Endothelial cell of umbilical vein (primary cell): ENCODE measurements around the gene GABRR2. TPM values are rescaled to one million over a fixed set of nuclear protein-coding genes. Genes with fewer than 3 reads are reported as not detected.

Experiments used
- BruUV-seq: library from RNA; stranded (reverse); fragments of 400-500 nt; replicated peaks from 2 replicates; lab custom pipeline; 2021; lab: Mats Ljungman, UMichigan
- CTCF ChIA-PET: fragments of 300-600, 350-600 bp; sonication (Branson Sonifier 250); formaldehyde crosslinking; loops from one replicate; lab custom pipeline; 2021; ENCODE audit warnings: antibody characterized with exemption, inconsistent platforms; lab: Charles Lee
- POLR2A ChIA-PET: fragments of 300-600, 350-600 bp; sonication (Branson Sonifier 250); formaldehyde crosslinking; loops from one replicate; lab custom pipeline; 2021; ENCODE audit warnings: antibody characterized with exemption, inconsistent platforms; lab: Charles Lee
- DNase-seq: peaks from one replicate; pipeline ENCODE4 v3.0.0-alpha.2; 2011; ENCODE audit warnings: low read depth, low spot score
- FAIRE-seq: peaks from 2 replicates; lab custom pipeline; 2011; peaks lifted over from hg19 to GRCh38; lab: Jason Lieb, UNC
- H2AFZ ChIP-seq: 2 replicates; pipeline ENCODE4 v1.6.0; 2012; ENCODE audit warnings: low read depth, low read length, control low read depth, inconsistent platforms
- H3K27ac ChIP-seq: 2 replicates; pipeline ENCODE4 v1.5.1; 2011; ENCODE audit warnings: low read depth, mild to moderate bottlenecking, control low read depth, low read length, moderate library complexity; ENCODE audit not compliant: insufficient read depth
- H3K27me3 ChIP-seq, 2 experiments: 2 replicates each; pipeline versions ENCODE4 v1.6.0 to v1.6.1; 2011; ENCODE audit warnings: low read length in 2 of 2, mixed read lengths in 1 of 2; ENCODE audit not compliant: control insufficient read depth in 2 of 2, insufficient read depth in 2 of 2
- H3K36me3 ChIP-seq, 2 experiments: 2 replicates in 1 of 2; 3 replicates in 1 of 2; pipeline ENCODE4 v1.5.1; 2011; ENCODE audit warnings: low read length in 2 of 2, mild to moderate bottlenecking in 1 of 2, moderate library complexity in 1 of 2; ENCODE audit not compliant: control insufficient read depth in 2 of 2, insufficient read depth in 2 of 2; ENCODE audit errors: extremely low read depth in 1 of 2
- H3K4me1 ChIP-seq: 3 replicates; pipeline ENCODE4 v1.5.1; 2011; ENCODE audit warnings: mild to moderate bottlenecking, low read length; ENCODE audit not compliant: control insufficient read depth, insufficient read depth; ENCODE audit errors: extremely low read depth
- H3K4me2 ChIP-seq: 2 replicates; pipeline ENCODE4 v1.6.1; 2011; ENCODE audit warnings: low read length, control low read depth, mixed read lengths; ENCODE audit not compliant: insufficient read depth
- H3K4me3 ChIP-seq, 3 experiments: fragments of 200-600 bp in 1 of 3; sonication (generic), shearing (Covaris generic) in 1 of 3; replicated peaks in 1 of 3; 2 replicates each; pipeline ENCODE4 v1.5.1; 2011 to 2016; ENCODE audit warnings: control low read depth in 3 of 3, low read length in 3 of 3, mild to moderate bottlenecking in 2 of 3, inconsistent platforms in 1 of 3, low read depth in 1 of 3, moderate library complexity in 1 of 3; ENCODE audit not compliant: insufficient read depth in 1 of 3
- H3K79me2 ChIP-seq: 2 replicates; pipeline ENCODE4 v1.6.0; 2012; ENCODE audit warnings: low read length, inconsistent platforms; ENCODE audit not compliant: control insufficient read depth, insufficient read depth
- H3K9ac ChIP-seq: replicated peaks from 2 replicates; pipeline ENCODE3; 2011; ENCODE audit warnings: low read length, control low read depth; ENCODE audit not compliant: insufficient read depth; ENCODE audit errors: extremely low read depth
- H3K9me1 ChIP-seq: replicated peaks from 3 replicates; pipeline ENCODE4 v1.6.0; 2011; ENCODE audit warnings: mild to moderate bottlenecking, low read length; ENCODE audit not compliant: control insufficient read depth, insufficient read depth; ENCODE audit errors: extremely low read depth
- H3K9me3 ChIP-seq: replicated peaks from 2 replicates; pipeline ENCODE4 v1.5.1; 2012; ENCODE audit warnings: low read length, inconsistent platforms; ENCODE audit not compliant: control insufficient read depth, insufficient read depth
- H4K20me1 ChIP-seq: replicated peaks from 2 replicates; pipeline ENCODE3; 2011; ENCODE audit warnings: mild to moderate bottlenecking, low read length; ENCODE audit not compliant: control insufficient read depth, insufficient read depth; ENCODE audit errors: extremely low read depth
- CTCF ChIP-seq, 2 donors: IDR thresholded peaks; 1 replicate in 1 of 2; 2 replicates in 1 of 2; pipeline ENCODE4 v1.5.1; 2011; ENCODE audit warnings: low read length in 2 of 2, mild to moderate bottlenecking in 2 of 2, moderate library complexity in 2 of 2, control low read depth in 1 of 2, inconsistent platforms in 1 of 2, low read depth in 1 of 2; ENCODE audit not compliant: insufficient read depth in 1 of 2; ENCODE audit errors: extremely low read depth in 1 of 2
- EZH2 ChIP-seq: IDR thresholded peaks from 2 replicates; pipeline ENCODE4 v1.6.1; 2012; ENCODE audit warnings: borderline replicate concordance, low read depth, mild to moderate bottlenecking, moderate library complexity, low read length, inconsistent platforms; ENCODE audit not compliant: severe bottlenecking
- FOS ChIP-seq: IDR thresholded peaks from 2 replicates; pipeline ENCODE4 v1.6.1; 2011; ENCODE audit warnings: mild to moderate bottlenecking, low read length, moderate library complexity, borderline replicate concordance; ENCODE audit not compliant: insufficient read depth
- GATA2 ChIP-seq: IDR thresholded peaks from 2 replicates; pipeline ENCODE4 v1.7.0; 2011; ENCODE audit warnings: low read depth, mild to moderate bottlenecking, moderate library complexity, mixed read lengths, low read length; ENCODE audit not compliant: insufficient read length, insufficient read depth
- JUN ChIP-seq: IDR thresholded peaks from 2 replicates; pipeline ENCODE4 v1.6.1; 2011; ENCODE audit warnings: borderline replicate concordance, low read depth; ENCODE audit not compliant: insufficient read length, insufficient read depth
- MAX ChIP-seq: IDR thresholded peaks from 2 replicates; pipeline ENCODE4 v1.6.1; 2011; ENCODE audit not compliant: insufficient read depth, insufficient read length
- MYC ChIP-seq: IDR thresholded peaks from one replicate; pipeline ENCODE4 v1.6.1; 2011; ENCODE audit warnings: mild to moderate bottlenecking, low read depth, low read length
- POLR2A ChIP-seq: IDR thresholded peaks from 2 replicates; pipeline ENCODE4 v1.6.1; 2012; ENCODE audit warnings: low read depth, mild to moderate bottlenecking, control low read depth, low read length
- POLR2AphosphoS5 ChIP-seq: IDR thresholded peaks from 2 replicates; pipeline ENCODE4 v1.6.1; 2012; ENCODE audit warnings: low read depth, mild to moderate bottlenecking, control low read depth, low read length, moderate library complexity; ENCODE audit not compliant: insufficient read depth
- dilution Hi-C: fragments of 300-500 bp; cut with MboI; formaldehyde crosslinking; loops from one replicate; pipeline ENCODE4 v1.15.0; 2019; ENCODE audit warnings: low sequenced_read_pairs; ENCODE audit not compliant: extremely low pct_ligation_motif_present
- intact Hi-C: fragments of 100-400 bp; cut with micrococcal nuclease; formaldehyde crosslinking; loops from one replicate; pipeline ENCODE4 v1.10.0; 2022
- polyA plus RNA-seq, 4 experiments: library from polyadenylated mRNA; depleted of rRNA in 3 of 4; stranded (reverse) in 3 of 4; unstranded in 1 of 4; fragments of >200 nt; gene quantifications; 2 replicates each; pipeline versions ENCODE4 v1.2.1 to v1.2.3, GENCODE V29; 2011 to 2012; ENCODE audit warnings: missing spikeins in 1 of 4
- total RNA-seq: library from RNA; stranded (reverse); gene quantifications from 2 replicates; pipeline ENCODE4 v1.2.3, GENCODE V29; 2021

The GABRR2 gene
- total and polyA plus RNA-seq, 2 donors (not counting 3 experiments of a cell fraction or from before 2014, with no cell fraction given): 1.4 to 3.6 TPM

GRCh38 chr6:89350281-89350966, 35.3 kb upstream of the GABRR2 start:
- Histone ChIP-seq H3K4me2 (peak overlapping the region; percentile 98), H3K9me3 (no peaks in the 10 kb centered on the region), H4K20me1 (peaks cover 17% of the 10 kb centered on the region), H3K27ac (peak overlapping the region; percentile 96), H3K9me1 (no peaks in the 10 kb centered on the region), H3K4me1 (peaks cover 39% of the 10 kb centered on the region), H2AFZ (no peak overlapping the region), H3K27me3 (no peaks in the 10 kb centered on the region), H3K9ac (peak overlapping the region; percentile 45), H3K79me2 (peaks cover 64% of the 10 kb centered on the region), H3K4me3 (peak overlapping the region in 1 of 3 experiments; percentile 100), H3K36me3 (no peaks in the 10 kb centered on the region)
- FAIRE-seq (peak; percentile 91), DNase-seq (peak; percentile 92)
- dilution Hi-C loops (no loop called here), intact Hi-C loops (loop anchor here (1.0 to 5.0 kb wide), 7 partner anchors 38 to 968 kb away; partner anchors contain the start of genes CASP8AP2, PM20D2 and RNGTT)
- no TSS peak for BruUV-seq
- CTCF ChIA-PET: interaction anchor here (0.7 to 7.0 kb wide), 10 partner anchors 10 to 368 kb away, joined by 3 to 56 read pairs (median 5); no protein-coding TSS in a partner anchor
- TF ChIP-seq MYC (no peak), POLR2AphosphoS5 (no peak), EZH2 (no peak), GATA2 (peak; percentile 26), POLR2A (no peak), CTCF (IDR thresholded peaks at IDR 0.05; ENCODE audit: extremely low read depth in 1 of 2, insufficient read depth in 1 of 2, low read depth in 1 of 2, low read length in 2 of 2) (no peak), JUN (peak; percentile 42), FOS (peak; percentile 18), MAX (no peak)
- POLR2A ChIA-PET: interaction anchor here (0.7 to 1.2 kb wide), 3 partner anchors 26 to 69 kb away, joined by 3 to 5 read pairs (median 3); no protein-coding TSS in a partner anchor
